ENCODE data around the gene NIBAN1. TPM values are rescaled to one million over a fixed set of nuclear protein-coding genes. Genes with fewer than 3 reads are reported as not detected.
"Not testable (repeated sequence)": the region's sequence is repeated elsewhere in the genome, so short reads cannot be mapped to it uniquely, and the experiment has no call there.

Gene NIBAN1
- total RNA-seq, 2 donors from 2014 or later = 3.8 to 30.9 TPM

- no peaks in the 10 kb centered on the region for H3K27me3 ChIP-seq
- TF ChIP-seq CTCF (IDR thresholded peaks at IDR 0.05) = no peak
- no peaks in the 10 kb centered on the region for H3K4me1 ChIP-seq
- DNase-seq = no peak
- no peaks in the 10 kb centered on the region for H3K9me3 ChIP-seq
- no peaks in the 10 kb centered on the region for H3K36me3 ChIP-seq
- no peak overlapping the region for H3K27ac ChIP-seq
- intact Hi-C loops (cut with DNase I) = no loop called here
- H3K4me3 ChIP-seq = no peak overlapping the region
- no peak overlapping the region for H3K9ac ChIP-seq (ENCODE audit: low read depth in 2 of 2, low read length in 2 of 2)
These were observed 40.6 kb upstream of the NIBAN1 start for GRCh38 chr1:185014941-185015340.

- TF ChIP-seq CTCF (IDR thresholded peaks at IDR 0.05) = no peak
- Histone ChIP-seq H3K4me1 (no peaks in the 10 kb centered on the region), H3K9me3 (no peaks in the 10 kb centered on the region), H3K4me3 (no peak overlapping the region), H3K36me3 (no peaks in the 10 kb centered on the region), H3K27ac (no peak overlapping the region), H3K27me3 (no peaks in the 10 kb centered on the region), H3K9ac (ENCODE audit: low read depth in 2 of 2, low read length in 2 of 2) (no peak overlapping the region)
- intact Hi-C loops (cut with DNase I) = no loop called here
- no peak for DNase-seq
These were observed 36.1 kb upstream of the NIBAN1 start for GRCh38 chr1:185010361-185010760.

- intact Hi-C loops (cut with DNase I) = no loop called here
- Histone ChIP-seq H3K27ac (no peak overlapping the region), H3K9ac (ENCODE audit: low read depth in 2 of 2, low read length in 2 of 2) (no peak overlapping the region), H3K4me1 (no peaks in the 10 kb centered on the region), H3K36me3 (no peaks in the 10 kb centered on the region), H3K27me3 (no peaks in the 10 kb centered on the region), H3K9me3 (no peaks in the 10 kb centered on the region), H3K4me3 (no peak overlapping the region)
- DNase-seq = no peak
- no peak for TF ChIP-seq CTCF (IDR thresholded peaks at IDR 0.05)
These were observed 34.5 kb upstream of the NIBAN1 start for GRCh38 chr1:185008838-185009237.

GRCh38 chr1:185001312-185001880 lies 27.1 kb upstream of the NIBAN1 start:
- H3K9ac ChIP-seq (ENCODE audit: low read depth in 2 of 2, low read length in 2 of 2); intact Hi-C loops (cut with DNase I); DNase-seq; H3K27me3 ChIP-seq; H3K4me1 ChIP-seq; H3K36me3 ChIP-seq; H3K4me3 ChIP-seq; H3K9me3 ChIP-seq; H3K27ac ChIP-seq: not testable (repeated sequence)

- H3K4me3 ChIP-seq; H3K9ac ChIP-seq (ENCODE audit: low read depth in 2 of 2, low read length in 2 of 2); H3K36me3 ChIP-seq; H3K9me3 ChIP-seq; intact Hi-C loops (cut with DNase I); H3K27me3 ChIP-seq; DNase-seq; H3K4me1 ChIP-seq; H3K27ac ChIP-seq: not testable (repeated sequence)
These were observed 25.7 kb upstream of the NIBAN1 start for GRCh38 chr1:184999974-185000373.

- intact Hi-C loops (cut with DNase I) = loop anchor here (5.0 kb wide), 1 partner anchor 178 kb away; no protein-coding TSS in a partner anchor
- no peaks in the 10 kb centered on the region for H3K4me1 ChIP-seq
- no peaks in the 10 kb centered on the region for H3K27me3 ChIP-seq
- H3K9ac ChIP-seq (ENCODE audit: low read depth in 2 of 2, low read length in 2 of 2) = no peak overlapping the region
- no peak for TF ChIP-seq CTCF (IDR thresholded peaks at IDR 0.05)
- H3K27ac ChIP-seq = no peak overlapping the region
- H3K9me3 ChIP-seq = no peaks in the 10 kb centered on the region
- no peaks in the 10 kb centered on the region for H3K36me3 ChIP-seq
- no peak for DNase-seq
- no peak overlapping the region for H3K4me3 ChIP-seq
These were observed 20.0 kb upstream of the NIBAN1 start for GRCh38 chr1:184994301-184994700.
